Tibial artery (tissue), 4 donors: ENCODE measurements around the gene BTD.

Experiments used
- DNase-seq, 2 donors: peaks; one replicate each; pipeline ENCODE4 v3.0.0-alpha.2; 2019
- H3K27ac ChIP-seq, 2 donors: fragments of 200-600 bp; sonication (generic) in 1 of 2; 1 replicate in 1 of 2; 2 replicates in 1 of 2; pipeline ENCODE4 v1.5.1; 2018 to 2019; ENCODE audit warnings: mild to moderate bottlenecking in 1 of 2
- H3K27me3 ChIP-seq, 2 donors: fragments of 200-600 bp; sonication (generic) in 1 of 2; one replicate each; pipeline versions ENCODE4 v1.5.1 to v1.6.0; 2016 to 2019
- H3K36me3 ChIP-seq, 3 donors: fragments of 200-600 bp; sonication (generic) in 2 of 3; one replicate each; pipeline ENCODE4 v1.5.1; 2016 to 2019; ENCODE audit warnings: mild to moderate bottlenecking in 2 of 3
- H3K4me1 ChIP-seq, 4 donors: fragments of 200-600 bp; sonication (generic) in 2 of 4; 1 replicate in 3 of 4; 2 replicates in 1 of 4; pipeline ENCODE4 v1.5.1; 2016 to 2019
- H3K4me3 ChIP-seq, 2 donors: fragments of 200-600 bp; sonication (generic) in 1 of 2; 1 replicate in 1 of 2; 2 replicates in 1 of 2; pipeline ENCODE4 v1.5.1; 2018 to 2019; ENCODE audit warnings: mild to moderate bottlenecking in 2 of 2
- H3K9me3 ChIP-seq, 3 donors: fragments of 200-600 bp; sonication (generic) in 1 of 3; one replicate each; pipeline ENCODE4 v1.5.1; 2016 to 2019
- intact Hi-C: fragments of 100-400 bp; cut with DNase I; formaldehyde crosslinking; loops from one replicate; pipeline ENCODE4 v1.15.0; 2023; ENCODE audit warnings: low total_unique reads
- TF ChIP-seq, protein P1 (sequence below), 2 experiments: fragments of 200-600 bp in 1 of 2; fragments of 450-650 bp in 1 of 2; IDR thresholded peaks; one replicate each; pipeline ENCODE4 v1.5.1; 2017 to 2019; ENCODE audit warnings: antibody characterized with exemption in 2 of 2, mild to moderate bottlenecking in 1 of 2, moderate library complexity in 1 of 2

Gene BTD

DNA sequence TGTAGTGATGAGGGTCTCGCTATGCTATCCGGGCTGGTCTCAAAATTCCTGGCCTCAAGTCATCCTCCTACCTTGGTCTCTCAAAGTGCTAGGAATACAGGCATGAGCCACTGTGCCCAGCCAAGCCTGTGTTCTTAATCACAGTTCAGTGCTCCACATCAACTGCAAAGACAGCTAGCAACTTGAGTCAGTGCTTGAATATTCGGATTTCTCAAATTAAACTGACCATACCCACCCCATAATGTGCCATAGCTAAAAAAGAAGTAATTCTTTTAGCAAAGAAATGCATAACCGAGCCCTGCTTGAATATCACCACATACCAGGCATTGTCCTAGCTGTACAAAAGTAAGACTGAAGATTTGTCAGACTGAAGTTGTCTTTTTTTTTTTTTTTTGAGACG lies 89.2 kb downstream of the BTD start:
- Histone ChIP-seq H3K36me3 (peaks cover 42 to 91% (median 53%) of the 10 kb centered on the region in 3 donors), H3K4me3 (no peak overlapping the region), H3K4me1 (no peaks in the 10 kb centered on the region), H3K9me3 (no peaks in the 10 kb centered on the region), H3K27me3 (no peaks in the 10 kb centered on the region), H3K27ac (no peak overlapping the region)
- TF ChIP-seq, protein P1, sequence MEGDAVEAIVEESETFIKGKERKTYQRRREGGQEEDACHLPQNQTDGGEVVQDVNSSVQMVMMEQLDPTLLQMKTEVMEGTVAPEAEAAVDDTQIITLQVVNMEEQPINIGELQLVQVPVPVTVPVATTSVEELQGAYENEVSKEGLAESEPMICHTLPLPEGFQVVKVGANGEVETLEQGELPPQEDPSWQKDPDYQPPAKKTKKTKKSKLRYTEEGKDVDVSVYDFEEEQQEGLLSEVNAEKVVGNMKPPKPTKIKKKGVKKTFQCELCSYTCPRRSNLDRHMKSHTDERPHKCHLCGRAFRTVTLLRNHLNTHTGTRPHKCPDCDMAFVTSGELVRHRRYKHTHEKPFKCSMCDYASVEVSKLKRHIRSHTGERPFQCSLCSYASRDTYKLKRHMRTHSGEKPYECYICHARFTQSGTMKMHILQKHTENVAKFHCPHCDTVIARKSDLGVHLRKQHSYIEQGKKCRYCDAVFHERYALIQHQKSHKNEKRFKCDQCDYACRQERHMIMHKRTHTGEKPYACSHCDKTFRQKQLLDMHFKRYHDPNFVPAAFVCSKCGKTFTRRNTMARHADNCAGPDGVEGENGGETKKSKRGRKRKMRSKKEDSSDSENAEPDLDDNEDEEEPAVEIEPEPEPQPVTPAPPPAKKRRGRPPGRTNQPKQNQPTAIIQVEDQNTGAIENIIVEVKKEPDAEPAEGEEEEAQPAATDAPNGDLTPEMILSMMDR (IDR thresholded peaks at IDR 0.05), result no peak
- intact Hi-C loops, result no loop called here
- no peak for DNase-seq

DNA sequence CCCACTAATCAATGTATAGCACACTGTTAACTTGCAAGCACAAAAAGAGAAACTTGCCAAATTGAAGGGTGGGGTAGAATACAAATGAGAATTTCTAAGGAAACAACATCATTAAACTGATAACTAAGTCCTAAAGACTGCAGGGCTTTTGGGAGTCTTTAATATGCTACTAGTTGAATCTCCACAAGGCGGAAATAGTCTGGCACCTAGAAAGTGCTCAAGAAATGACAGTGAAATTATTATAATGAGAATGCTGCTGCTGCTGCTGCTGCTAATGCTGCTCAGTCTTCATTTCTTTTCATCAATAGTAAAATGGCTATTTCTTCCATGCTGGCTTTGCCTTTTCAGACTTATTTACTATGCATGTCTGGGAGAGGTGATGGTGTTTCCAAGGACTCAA lies 91.8 kb downstream of the BTD start:
- Histone ChIP-seq H3K4me3 (no peak overlapping the region), H3K9me3 (no peaks in the 10 kb centered on the region), H3K36me3 (peaks cover 28 to 74% (median 33%) of the 10 kb centered on the region in 3 donors), H3K4me1 (no peaks in the 10 kb centered on the region), H3K27me3 (no peaks in the 10 kb centered on the region), H3K27ac (no peak overlapping the region)
- intact Hi-C loops, result no loop called here
- no peak for DNase-seq
- TF ChIP-seq, protein P1 (IDR thresholded peaks at IDR 0.05), result no peak

DNA sequence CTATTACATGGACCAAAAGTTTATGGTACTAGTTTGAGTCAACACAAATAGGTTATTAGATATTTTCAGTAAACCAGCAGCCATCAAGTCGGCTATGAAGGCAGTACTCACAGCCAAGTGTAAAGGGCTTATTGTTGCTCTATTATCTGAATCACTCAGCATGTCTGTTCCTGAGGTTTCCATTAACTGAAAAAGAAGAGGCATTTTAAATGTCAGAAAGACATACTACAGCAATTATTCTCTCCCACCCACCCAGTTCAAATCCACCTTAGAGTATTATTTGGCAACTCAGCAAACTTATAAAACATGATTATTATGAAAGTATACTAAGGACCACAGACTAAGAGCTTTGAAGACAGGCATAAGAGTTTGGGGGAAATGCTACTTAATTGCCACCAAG lies 93.1 kb downstream of the BTD start:
- intact Hi-C loops, result no loop called here
- peaks cover 17 to 61% (median 21%) of the 10 kb centered on the region in 3 donors for H3K36me3 ChIP-seq
- no peak for DNase-seq
- H3K9me3 ChIP-seq, result no peaks in the 10 kb centered on the region
- no peaks in the 10 kb centered on the region for H3K27me3 ChIP-seq
- H3K27ac ChIP-seq, result no peak overlapping the region
- H3K4me3 ChIP-seq, result no peak overlapping the region
- H3K4me1 ChIP-seq, result no peaks in the 10 kb centered on the region
- TF ChIP-seq, protein P1 (IDR thresholded peaks at IDR 0.05), result no peak
